Smooth muscle cell (in vitro differentiated cells): ENCODE results near the gene TECTB. TPM values are rescaled to one million over a fixed set of nuclear protein-coding genes. Genes with fewer than 3 reads are reported as not detected.

Experiments used
- DNase-seq: peaks from one replicate; lab custom pipeline; 2025; ENCODE audit not compliant: unreplicated experiment; lab: John Stamatoyannopoulos, UW
- H2AFZ ChIP-seq: fragments of 200-600 bp; sonication (generic); 2 replicates; pipeline ENCODE4 v1.6.0; 2016; ENCODE audit warnings: antibody characterized with exemption, low read depth, mild to moderate bottlenecking
- H3F3A ChIP-seq: fragments of 200-600 bp; sonication (generic); 2 replicates; pipeline ENCODE4 v1.6.0; 2017; ENCODE audit warnings: antibody characterized with exemption, low read depth
- H3K27ac ChIP-seq: fragments of 200-600 bp; sonication (generic); 2 replicates; pipeline ENCODE4 v1.5.1; 2016; ENCODE audit warnings: low read depth, mild to moderate bottlenecking
- H3K27me3 ChIP-seq: fragments of 200-600 bp; sonication (generic); 2 replicates; pipeline ENCODE4 v1.6.1; 2016; ENCODE audit warnings: low read depth, mild to moderate bottlenecking
- H3K36me3 ChIP-seq: fragments of 200-600 bp; sonication (generic); 2 replicates; pipeline ENCODE4 v1.5.1; 2016; ENCODE audit warnings: low read depth
- H3K4me1 ChIP-seq: fragments of 200-600 bp; sonication (generic); 2 replicates; pipeline ENCODE4 v1.5.1; 2016; ENCODE audit warnings: low read depth
- H3K4me2 ChIP-seq: fragments of 200-600 bp; sonication (generic); 2 replicates; pipeline ENCODE4 v1.6.0; 2016; ENCODE audit warnings: mild to moderate bottlenecking
- H3K4me3 ChIP-seq: fragments of 200-600 bp; sonication (generic); 2 replicates; pipeline ENCODE4 v1.5.1; 2016; ENCODE audit warnings: mild to moderate bottlenecking
- H3K79me2 ChIP-seq: fragments of 200-600 bp; sonication (generic); 2 replicates; pipeline ENCODE4 v1.6.0; 2016; ENCODE audit warnings: low read depth, mild to moderate bottlenecking
- H3K9ac ChIP-seq: fragments of 200-600 bp; sonication (generic); 2 replicates; pipeline ENCODE4 v1.6.0; 2016; ENCODE audit warnings: low read depth
- H3K9me3 ChIP-seq: fragments of 200-600 bp; sonication (generic); replicated peaks from 2 replicates; pipeline ENCODE4 v1.5.1; 2016; ENCODE audit warnings: low read depth
- H4K20me1 ChIP-seq: fragments of 200-600 bp; sonication (generic); 2 replicates; pipeline ENCODE4 v1.6.0; 2016; ENCODE audit warnings: low read depth
- CTCF ChIP-seq: fragments of 200-600 bp; sonication (generic); IDR thresholded peaks from 2 replicates; pipeline ENCODE4 v1.5.1; 2017; ENCODE audit warnings: borderline replicate concordance, mild to moderate bottlenecking, antibody characterized with exemption; ENCODE audit not compliant: insufficient read depth, poor library complexity, severe bottlenecking
- WGBS: methylation state at CpG from one replicate; pipeline ENCODE4 v1.1.7; 2016; ENCODE audit warnings: low lambda C conversion rate; 5-methylcytosine and 5-hydroxymethylcytosine counted together
- polyA plus RNA-seq: library from polyadenylated mRNA; unstranded; fragments of >200 nt; fragmentation: Nextera tagmentation; extraction: Ambion mirVana; gene quantifications from 2 replicates; pipeline ENCODE4 v1.2.1, GENCODE V29; 2016
- total RNA-seq: library from RNA; depleted of rRNA; stranded (reverse); fragments of >200 nt; gene quantifications from 2 replicates; pipeline ENCODE4 v1.2.3, GENCODE V29; 2014

Gene TECTB
- total and polyA plus RNA-seq, 2 experiments from 2014 or later = not detected

GRCh38 chr10:112343056-112343806 is 60.0 kb downstream of the TECTB start:
- no peak overlapping the region for H3K4me2 ChIP-seq
- H3K4me1 ChIP-seq = no peaks in the 10 kb centered on the region
- H3K36me3 ChIP-seq = no peaks in the 10 kb centered on the region
- no peaks in the 10 kb centered on the region for H3F3A ChIP-seq
- H4K20me1 ChIP-seq = no peaks in the 10 kb centered on the region
- no peak for DNase-seq
- no peak for TF ChIP-seq CTCF
- no peak overlapping the region for H2AFZ ChIP-seq
- no peak overlapping the region for H3K4me3 ChIP-seq
- H3K9ac ChIP-seq = no peak overlapping the region
- no peaks in the 10 kb centered on the region for H3K79me2 ChIP-seq
- 72% methylated on average over 5 of the region's 5 CpGs for WGBS
- H3K27ac ChIP-seq = no peak overlapping the region
- no peaks in the 10 kb centered on the region for H3K27me3 ChIP-seq
- H3K9me3 ChIP-seq = no peaks in the 10 kb centered on the region

GRCh38 chr10:112344261-112344660 is 61.1 kb downstream of the TECTB start:
- H2AFZ ChIP-seq = no peak overlapping the region
- no peaks in the 10 kb centered on the region for H3K27me3 ChIP-seq
- no peaks in the 10 kb centered on the region for H3F3A ChIP-seq
- no peaks in the 10 kb centered on the region for H4K20me1 ChIP-seq
- no peaks in the 10 kb centered on the region for H3K36me3 ChIP-seq
- H3K4me2 ChIP-seq = no peak overlapping the region
- H3K27ac ChIP-seq = no peak overlapping the region
- H3K4me3 ChIP-seq = no peak overlapping the region
- no peak for TF ChIP-seq CTCF
- no peak for DNase-seq
- no peak overlapping the region for H3K9ac ChIP-seq
- H3K4me1 ChIP-seq = no peaks in the 10 kb centered on the region
- no peaks in the 10 kb centered on the region for H3K9me3 ChIP-seq
- no peaks in the 10 kb centered on the region for H3K79me2 ChIP-seq
- WGBS = 76% methylated on average over 6 of the region's 6 CpGs

- H3K27me3 ChIP-seq = no peaks in the 10 kb centered on the region
- H4K20me1 ChIP-seq = no peaks in the 10 kb centered on the region
- H3F3A ChIP-seq = no peaks in the 10 kb centered on the region
- no peak overlapping the region for H3K4me3 ChIP-seq
- WGBS = 79% methylated on average over 3 of the region's 3 CpGs
- DNase-seq = no peak
- H3K36me3 ChIP-seq = no peaks in the 10 kb centered on the region
- no peak for TF ChIP-seq CTCF
- no peaks in the 10 kb centered on the region for H3K9me3 ChIP-seq
- H3K79me2 ChIP-seq = no peaks in the 10 kb centered on the region
- no peak overlapping the region for H3K27ac ChIP-seq
- H3K4me1 ChIP-seq = no peaks in the 10 kb centered on the region
- H3K4me2 ChIP-seq = no peak overlapping the region
- no peak overlapping the region for H3K9ac ChIP-seq
- no peak overlapping the region for H2AFZ ChIP-seq
Measured at GRCh38 chr10:112345202-112345601, 62.0 kb downstream of the TECTB start.

GRCh38 chr10:112345743-112346142 is 62.5 kb downstream of the TECTB start:
- no peak for DNase-seq
- no peak overlapping the region for H3K4me2 ChIP-seq
- no peak overlapping the region for H3K9ac ChIP-seq
- no peaks in the 10 kb centered on the region for H3K27me3 ChIP-seq
- no peak for TF ChIP-seq CTCF
- H3K36me3 ChIP-seq = no peaks in the 10 kb centered on the region
- H3K4me3 ChIP-seq = no peak overlapping the region
- no peaks in the 10 kb centered on the region for H3F3A ChIP-seq
- no peaks in the 10 kb centered on the region for H4K20me1 ChIP-seq
- H3K9me3 ChIP-seq = no peaks in the 10 kb centered on the region
- H3K79me2 ChIP-seq = no peaks in the 10 kb centered on the region
- WGBS = 93% methylated on average over 9 of the region's 9 CpGs
- H3K4me1 ChIP-seq = no peaks in the 10 kb centered on the region
- H3K27ac ChIP-seq = no peak overlapping the region
- no peak overlapping the region for H2AFZ ChIP-seq
